C1 segment of cervical spinal cord (tissue), 14 donors: Measurements from ENCODE around the gene LPAR5.
A peak's percentile ranks its signal among the peaks of the same experiment; 100 is the strongest.

Source experiments
- DNase-seq, 14 donors: peaks; one replicate each; lab custom pipeline; 2025; lab: John Stamatoyannopoulos, UW

Gene LPAR5

DNA sequence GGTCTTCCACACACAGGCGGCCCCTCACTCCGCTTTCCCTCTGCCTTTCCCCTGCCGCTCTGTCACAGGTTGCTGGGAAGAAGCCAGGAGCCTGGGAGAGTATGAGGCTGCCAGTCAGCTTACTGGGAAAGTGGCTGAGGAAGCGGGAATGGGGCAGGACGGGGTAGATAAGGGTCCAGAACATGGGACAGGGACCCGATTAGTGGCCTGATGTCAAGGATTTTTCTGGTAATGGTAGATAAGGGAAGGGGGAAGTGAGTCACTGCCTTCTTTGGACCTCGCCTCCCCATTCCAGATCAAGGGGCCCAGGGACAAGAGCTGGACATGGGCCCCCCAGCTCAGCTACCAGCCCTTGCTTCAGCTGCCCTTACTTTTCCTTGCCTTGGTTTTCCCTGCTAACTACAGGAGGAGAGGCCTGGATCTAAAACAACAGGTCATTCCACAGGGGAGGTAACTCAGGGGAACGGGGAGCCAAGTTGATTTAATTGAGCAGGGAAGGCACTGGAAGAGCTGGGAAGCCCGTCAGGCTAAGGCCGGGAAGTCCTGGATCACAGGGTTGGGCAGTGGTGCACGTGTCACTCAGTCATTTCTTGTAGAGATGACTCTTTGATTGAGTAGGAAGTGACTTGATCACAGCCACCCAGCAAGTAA is 3.5 kb upstream of the LPAR5 start:
- DNase-seq = no peak

DNA sequence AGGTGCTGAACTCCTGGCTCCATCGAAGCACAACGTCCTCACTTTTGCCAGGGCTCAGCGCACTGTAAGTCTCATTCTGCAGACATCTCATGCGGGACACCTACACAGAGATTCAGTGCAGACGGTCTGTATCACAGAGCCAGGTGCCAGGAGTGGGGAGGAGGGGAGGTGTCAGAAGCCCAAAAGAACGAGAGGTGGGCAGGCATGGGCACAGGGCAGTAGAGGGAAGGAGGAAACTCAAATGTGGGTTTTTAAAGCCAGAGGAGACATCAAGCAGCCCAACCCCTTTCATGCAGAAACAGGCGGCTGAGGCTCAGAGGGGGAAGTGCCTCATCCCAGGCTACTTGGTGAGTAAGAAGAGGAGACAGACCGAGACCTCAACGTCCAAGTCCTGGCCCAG is 2.5 kb upstream of the LPAR5 start:
- peak in 1 of 14 donors; percentile 22 for DNase-seq

GRCh38 chr12:6635375-6635855 is 344 bp downstream of the LPAR5 start:
- DNase-seq = no peak

GRCh38 chr12:6632026-6632983 is 3.5 kb downstream of the LPAR5 start:
- DNase-seq = peak in 6 of 14 donors; percentile 29 to 52 (median 39)

DNA sequence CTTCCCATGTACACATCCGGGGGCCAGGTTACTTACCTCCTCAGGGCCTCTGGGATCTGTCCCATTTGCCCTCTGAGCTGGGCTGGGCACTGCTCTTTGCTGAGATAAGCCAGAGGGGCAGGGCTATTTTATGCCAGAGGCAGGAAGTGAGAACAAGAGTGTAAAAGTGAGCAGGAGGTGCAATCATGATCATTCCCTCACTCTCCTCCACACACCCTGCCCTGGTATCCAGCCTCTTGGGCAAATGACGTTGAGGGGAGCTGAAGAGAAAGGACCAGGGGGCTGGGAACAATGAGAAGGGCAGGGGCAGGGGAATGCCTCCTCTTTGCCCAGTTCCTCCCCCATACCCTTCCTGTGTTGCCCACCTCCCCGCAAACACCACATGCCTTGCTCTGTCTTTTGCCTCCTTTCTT is 4.2 kb downstream of the LPAR5 start:
- DNase-seq = no peak

GRCh38 chr12:6630736-6631135 is 5.0 kb downstream of the LPAR5 start:
- peak in 1 of 14 donors; percentile 66 for DNase-seq

- no peak for DNase-seq
Measured at GRCh38 chr12:6627616-6628015, 8.1 kb downstream of the LPAR5 start.

- DNase-seq = peak in 1 of 14 donors; percentile 23
Measured at GRCh38 chr12:6626654-6627283, 9.0 kb downstream of the LPAR5 start.

- no peak for DNase-seq
Measured at GRCh38 chr12:6620885-6621274, 14.9 kb downstream of the LPAR5 start.

- peak in 2 of 14 donors; percentile 19 to 25 for DNase-seq
Measured at GRCh38 chr12:6620137-6620884, 15.4 kb downstream of the LPAR5 start.

DNA sequence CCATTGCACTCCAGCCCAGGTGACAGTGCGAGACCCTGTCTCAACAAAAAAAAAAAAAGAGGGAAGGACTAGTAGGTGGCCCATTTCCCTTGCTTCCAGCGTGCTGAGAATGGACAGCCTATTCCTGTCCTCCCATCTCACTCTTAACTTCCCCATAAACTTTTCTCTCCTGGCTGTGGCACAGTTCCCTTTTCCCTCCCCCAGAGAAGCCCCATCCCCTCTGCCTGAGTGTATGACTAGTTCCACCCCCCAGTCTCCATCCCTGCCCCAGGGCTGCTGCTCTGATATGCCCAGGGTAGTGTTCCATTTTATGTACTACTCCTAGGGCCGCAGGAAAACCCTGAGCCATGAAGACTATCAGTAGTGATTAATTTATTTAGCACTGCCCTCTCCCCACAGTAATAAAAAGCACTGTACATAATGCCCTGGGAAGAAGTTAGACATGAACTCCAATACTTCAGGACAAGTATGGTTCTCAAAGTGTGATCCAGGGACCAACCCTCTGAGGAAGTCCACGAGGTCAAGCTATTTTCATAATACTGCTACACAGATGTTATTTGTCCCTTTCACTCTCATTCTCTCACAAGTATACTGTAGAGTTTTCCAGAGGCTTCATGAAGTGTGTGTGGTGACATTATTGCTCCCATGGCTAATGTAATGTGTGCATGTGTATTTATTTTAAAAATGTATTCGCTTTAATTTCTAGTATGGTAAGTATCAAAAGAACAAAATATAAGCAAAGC is 17.1 kb downstream of the LPAR5 start:
- DNase-seq = peak in 1 of 14 donors; percentile 29

GRCh38 chr12:6615802-6616201 is 20.0 kb downstream of the LPAR5 start:
- DNase-seq = no peak

GRCh38 chr12:6614513-6615172 is 21.1 kb downstream of the LPAR5 start:
- DNase-seq = no peak

GRCh38 chr12:6613776-6614512 is 21.8 kb downstream of the LPAR5 start:
- DNase-seq = peak; percentile 65 to 100 (median 95)

DNA sequence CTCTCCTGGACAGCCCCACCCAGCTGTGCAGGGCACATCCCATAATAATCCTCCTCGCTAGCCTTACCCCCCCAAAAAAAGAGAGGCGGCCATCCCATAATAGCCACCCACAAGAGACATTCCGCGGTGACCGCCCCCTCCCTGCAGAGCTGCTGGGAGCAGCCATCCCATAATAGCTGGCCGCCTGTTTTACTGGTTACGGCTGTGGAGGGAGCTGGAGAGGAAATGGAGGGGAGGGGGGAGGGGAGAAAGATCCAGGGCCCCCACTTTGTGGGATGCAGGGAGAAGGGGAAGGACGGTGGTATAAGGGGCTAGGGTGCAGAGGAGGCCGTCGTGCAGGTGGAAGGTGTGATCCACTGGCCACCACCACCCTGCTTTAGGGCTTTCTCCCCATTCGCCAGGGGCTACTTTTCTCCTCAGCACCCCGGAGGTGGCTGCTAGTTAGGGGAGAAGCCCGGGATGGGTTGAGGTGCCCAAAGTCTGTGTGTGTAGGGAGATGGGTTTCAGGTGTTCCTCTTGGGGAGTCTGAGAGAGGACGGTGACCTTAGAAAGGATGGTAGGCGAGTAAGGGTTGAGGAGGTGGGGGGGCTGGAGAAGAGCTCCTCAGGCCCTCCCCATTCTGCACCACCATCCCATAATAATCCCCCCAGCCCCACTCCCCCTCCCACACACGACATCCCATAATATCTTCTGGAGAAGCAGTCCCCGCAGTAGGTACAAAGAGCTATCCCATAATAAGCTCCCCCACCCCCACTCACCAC is 22.6 kb downstream of the LPAR5 start:
- DNase-seq = peak in 12 of 14 donors; percentile 76 to 96 (median 86)

DNA sequence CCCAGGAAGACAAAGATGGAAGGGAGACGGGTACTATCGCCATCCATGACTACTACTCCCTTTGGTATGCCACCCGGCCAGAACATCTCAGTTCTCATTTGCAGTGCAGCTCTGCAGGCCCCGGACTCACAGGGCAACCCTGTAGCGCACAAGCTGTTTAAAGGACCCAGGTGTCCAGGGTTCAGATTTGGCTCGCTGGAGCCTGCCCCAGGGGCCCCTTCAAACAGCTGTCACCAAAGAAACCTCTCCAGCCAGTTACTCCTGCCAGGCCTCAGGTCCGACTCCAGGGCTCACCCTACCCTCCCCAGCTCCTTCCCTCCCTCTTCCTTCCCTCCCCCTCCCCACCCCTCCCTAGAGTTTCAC is 23.1 kb downstream of the LPAR5 start:
- DNase-seq = peak in 2 of 14 donors; percentile 63 to 81

DNA sequence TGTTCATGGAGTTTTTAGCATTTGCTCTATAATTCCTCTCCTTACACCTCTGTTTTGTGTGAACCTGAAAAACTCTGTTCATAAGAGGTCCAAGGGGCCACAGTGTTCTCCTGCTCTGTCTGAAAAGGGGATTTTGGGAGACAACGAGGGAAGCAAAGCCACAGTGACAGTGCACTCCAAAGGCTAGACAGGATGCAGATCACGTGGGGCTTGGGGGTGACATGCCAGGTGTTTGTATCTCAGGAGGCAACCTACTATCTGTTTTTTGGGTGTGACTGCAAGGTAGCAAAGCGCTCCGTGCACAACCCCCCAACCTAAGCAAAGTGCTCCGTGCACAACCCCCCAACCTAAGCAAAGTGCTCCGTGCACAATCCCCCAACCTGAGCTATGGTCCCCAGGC is 23.5 kb downstream of the LPAR5 start:
- peak in 1 of 14 donors; percentile 44 for DNase-seq

GRCh38 chr12:6608592-6609281 is 27.0 kb downstream of the LPAR5 start:
- DNase-seq = peak in 1 of 14 donors; percentile 15
